Tibial nerve (tissue), 3 donors: ENCODE results near the gene FRMD3.

Experiments used
- POLR2A ChIP-seq, 2 donors: fragments of 450-650 bp; IDR thresholded peaks; one replicate each; pipeline ENCODE4 v1.6.1; 2017; ENCODE audit warnings: antibody characterized with exemption in 2 of 2, mild to moderate bottlenecking in 2 of 2, moderate library complexity in 2 of 2
- TF ChIP-seq, protein P1 (sequence below), 5 experiments: fragments of 200-600 bp in 3 of 5; fragments of 450-650 bp in 2 of 5; sonication (generic) in 3 of 5; IDR thresholded peaks; one replicate each; pipeline ENCODE4 v1.5.1; 2016 to 2019; ENCODE audit warnings: antibody characterized with exemption in 5 of 5, mild to moderate bottlenecking in 3 of 5, moderate library complexity in 2 of 5

DNA sequence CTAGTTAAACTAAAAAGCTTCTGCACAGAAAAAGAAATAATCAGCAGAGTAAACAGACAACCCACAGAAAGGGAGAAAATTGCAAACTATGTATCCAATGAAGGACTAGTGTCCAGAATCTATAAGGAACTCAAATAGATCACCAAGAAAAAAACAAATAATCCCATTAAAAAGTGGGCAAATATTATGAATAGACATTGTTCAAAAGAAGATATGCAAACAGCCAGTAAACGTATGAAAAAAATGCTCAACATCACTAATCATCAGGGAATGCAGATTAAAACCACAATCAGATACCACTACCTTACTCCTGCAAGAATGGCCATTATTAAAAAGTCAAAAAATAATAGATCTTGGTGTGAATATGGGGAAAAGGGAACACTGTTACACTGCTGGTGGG, 119.9 kb downstream of the FRMD3 start:
- TF ChIP-seq POLR2A (IDR thresholded peaks at IDR 0.05), result no peak
- TF ChIP-seq, protein P1, sequence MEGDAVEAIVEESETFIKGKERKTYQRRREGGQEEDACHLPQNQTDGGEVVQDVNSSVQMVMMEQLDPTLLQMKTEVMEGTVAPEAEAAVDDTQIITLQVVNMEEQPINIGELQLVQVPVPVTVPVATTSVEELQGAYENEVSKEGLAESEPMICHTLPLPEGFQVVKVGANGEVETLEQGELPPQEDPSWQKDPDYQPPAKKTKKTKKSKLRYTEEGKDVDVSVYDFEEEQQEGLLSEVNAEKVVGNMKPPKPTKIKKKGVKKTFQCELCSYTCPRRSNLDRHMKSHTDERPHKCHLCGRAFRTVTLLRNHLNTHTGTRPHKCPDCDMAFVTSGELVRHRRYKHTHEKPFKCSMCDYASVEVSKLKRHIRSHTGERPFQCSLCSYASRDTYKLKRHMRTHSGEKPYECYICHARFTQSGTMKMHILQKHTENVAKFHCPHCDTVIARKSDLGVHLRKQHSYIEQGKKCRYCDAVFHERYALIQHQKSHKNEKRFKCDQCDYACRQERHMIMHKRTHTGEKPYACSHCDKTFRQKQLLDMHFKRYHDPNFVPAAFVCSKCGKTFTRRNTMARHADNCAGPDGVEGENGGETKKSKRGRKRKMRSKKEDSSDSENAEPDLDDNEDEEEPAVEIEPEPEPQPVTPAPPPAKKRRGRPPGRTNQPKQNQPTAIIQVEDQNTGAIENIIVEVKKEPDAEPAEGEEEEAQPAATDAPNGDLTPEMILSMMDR (IDR thresholded peaks at IDR 0.05), result no peak
